ACHN (cell line): Measurements from ENCODE around the gene EYS.
"Not testable (repeated sequence)": the region's sequence is repeated elsewhere in the genome, so short reads cannot be mapped to it uniquely, and the experiment has no call there.

Experiments used
- DNase-seq: peaks from one replicate; pipeline ENCODE4 v3.0.0-alpha.2; 2015
- in situ Hi-C: cut with HindIII; loops from 2 replicates; pipeline ENCODE4 v1.10.0; 2017; ENCODE audit warnings: low sequenced_read_pairs, low pct_ligation_motif_present, low pct_unique_long_range_greater_than_20kb

Gene EYS

GRCh38 chr6:63998991-63999390 lies 1708.0 kb downstream of the EYS start:
- in situ Hi-C loops: no loop called here
- DNase-seq: no peak

DNA sequence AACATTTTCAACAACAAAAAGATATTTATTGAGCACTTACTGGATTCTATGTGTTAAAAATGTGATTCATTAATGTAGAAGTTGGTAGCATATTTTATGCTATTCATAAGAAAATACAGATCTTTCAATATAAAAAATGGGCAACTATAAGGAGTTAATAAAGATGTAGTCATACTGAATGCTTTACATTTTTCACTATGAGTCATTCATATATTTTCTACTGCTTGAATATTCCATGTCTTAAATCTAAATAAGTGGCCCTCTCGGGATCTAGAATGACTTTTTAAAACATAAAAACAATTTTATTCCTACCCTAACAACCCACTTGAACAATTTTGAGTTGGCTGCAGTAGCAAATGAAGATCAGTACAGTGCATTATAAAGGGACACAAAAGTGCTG lies 1709.3 kb downstream of the EYS start:
- in situ Hi-C loops: no loop called here
- DNase-seq: no peak

DNA sequence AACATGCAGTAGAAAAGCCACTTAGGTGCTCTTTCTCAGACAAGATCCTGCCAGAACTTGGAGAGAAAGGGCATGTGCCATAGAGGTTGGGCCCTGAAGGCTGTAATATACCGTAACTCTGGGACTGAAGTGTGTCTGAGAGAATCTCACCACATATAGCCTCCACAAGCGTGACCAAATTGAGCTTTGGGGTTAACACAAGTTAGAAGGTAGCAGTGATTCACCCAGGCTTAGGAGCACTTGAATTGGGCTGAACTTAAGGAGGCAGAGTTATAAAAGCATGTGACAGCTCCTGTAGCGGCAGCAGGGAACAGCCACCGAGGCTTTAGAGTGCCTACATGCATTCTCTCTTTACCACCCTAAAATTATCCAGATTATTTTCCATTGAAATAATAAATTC lies 1709.8 kb downstream of the EYS start:
- no peak for DNase-seq
- in situ Hi-C loops: no loop called here

DNA sequence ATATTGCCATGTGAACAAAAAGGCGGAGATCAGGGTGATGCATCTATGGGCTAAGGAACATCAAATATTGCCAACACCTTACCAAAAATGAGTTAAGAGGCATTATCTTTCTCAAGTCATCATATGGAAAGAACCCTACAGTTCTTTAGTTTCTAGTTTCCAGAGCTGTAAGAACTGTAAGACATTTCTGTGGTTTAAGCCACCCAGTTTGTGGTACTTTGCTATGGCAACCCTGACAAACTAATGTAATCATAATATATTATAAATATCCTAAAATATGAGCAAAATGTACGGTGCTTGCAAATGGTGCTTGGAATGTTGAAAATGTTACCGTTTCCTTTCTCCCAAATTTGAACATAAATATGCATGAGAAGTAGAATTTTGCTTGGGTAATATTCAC lies 1721.8 kb downstream of the EYS start:
- in situ Hi-C loops: no loop called here

DNA sequence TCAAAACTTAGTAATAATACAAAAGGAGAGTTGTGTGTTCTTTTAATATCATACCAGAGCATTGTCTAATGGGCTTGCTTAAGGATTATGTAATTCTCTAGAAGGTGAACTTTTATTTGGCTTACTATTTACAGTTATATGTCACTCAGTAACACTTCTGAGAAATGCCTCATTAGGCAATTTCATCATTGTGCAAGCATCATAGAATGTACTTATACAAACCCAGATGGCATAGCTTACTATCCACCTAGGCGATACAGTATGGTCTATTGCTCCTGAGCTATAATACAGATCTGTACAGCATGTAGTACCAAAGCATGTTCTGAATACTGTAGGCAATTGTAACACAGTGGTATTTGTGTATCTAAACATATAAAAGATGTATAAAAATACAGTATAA lies 1731.3 kb downstream of the EYS start:
- in situ Hi-C loops: no loop called here
- no peak for DNase-seq

More for the DNA sequence above, 1721.8 kb downstream of the EYS start:
- no peak for DNase-seq

GRCh38 chr6:63968650-63969049 lies 1738.4 kb downstream of the EYS start:
- no peak for DNase-seq
- in situ Hi-C loops: no loop called here

- in situ Hi-C loops: no loop called here
- no peak for DNase-seq
Measured at GRCh38 chr6:63964366-63964765, 1742.7 kb downstream of the EYS start.

DNA sequence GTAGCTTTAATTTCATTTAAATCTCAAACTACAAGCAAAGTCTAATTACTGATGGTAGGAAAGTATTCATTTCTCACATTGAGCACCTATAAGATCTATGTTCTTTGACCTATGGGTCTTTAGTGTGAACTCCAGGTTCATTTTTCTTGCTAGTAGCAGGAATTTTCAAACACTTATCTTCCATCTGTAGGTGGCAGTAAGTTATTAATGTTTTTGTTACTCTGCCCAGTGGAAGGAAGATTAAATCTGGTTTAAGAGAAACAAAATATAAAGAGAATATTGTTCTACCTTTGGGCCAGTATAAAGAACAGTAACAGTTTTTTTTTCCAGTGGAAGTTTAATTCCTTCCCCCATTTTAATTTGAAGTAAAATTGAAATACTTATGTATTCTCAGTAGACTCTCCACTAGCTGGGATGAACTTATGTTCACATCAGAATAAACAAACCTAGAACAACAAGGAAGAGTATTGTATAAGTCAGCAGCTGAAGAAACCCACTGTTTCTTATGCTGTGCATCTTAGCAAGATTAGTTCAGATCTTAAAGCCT lies 1743.2 kb downstream of the EYS start:
- DNase-seq: no peak
- in situ Hi-C loops: no loop called here

DNA sequence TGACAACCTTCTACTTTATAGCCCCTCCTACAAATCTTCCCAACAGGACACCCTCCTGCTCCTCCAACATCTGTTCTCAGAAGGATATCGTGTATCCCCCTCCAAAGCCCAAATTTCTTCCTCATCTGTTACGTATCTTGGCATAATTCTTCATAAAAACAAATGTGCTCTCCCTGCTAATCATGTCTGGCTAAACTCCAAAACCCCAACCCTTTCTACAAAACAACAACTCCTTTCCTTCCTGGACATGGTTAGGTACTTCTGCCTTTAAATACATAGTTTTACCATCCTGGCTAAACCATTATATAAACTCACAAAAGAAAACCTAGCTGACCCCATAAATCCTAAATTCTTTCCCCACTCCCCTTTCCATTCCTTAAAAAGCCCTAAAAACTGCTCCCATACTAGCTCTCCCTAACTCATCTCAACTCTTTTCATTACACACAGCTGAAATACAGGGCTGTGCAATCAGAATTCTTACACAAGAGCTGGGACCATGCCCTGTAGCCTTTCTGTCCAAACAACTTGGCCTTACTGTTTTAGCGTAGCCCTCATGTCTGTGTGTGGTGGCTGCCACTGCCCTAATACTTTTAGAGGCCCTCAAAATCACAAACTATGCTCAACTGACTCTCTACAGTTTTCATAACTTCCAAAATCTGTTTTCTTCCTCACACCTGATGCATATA lies 1753.5 kb downstream of the EYS start:
- in situ Hi-C loops, DNase-seq: not testable (repeated sequence)

DNA sequence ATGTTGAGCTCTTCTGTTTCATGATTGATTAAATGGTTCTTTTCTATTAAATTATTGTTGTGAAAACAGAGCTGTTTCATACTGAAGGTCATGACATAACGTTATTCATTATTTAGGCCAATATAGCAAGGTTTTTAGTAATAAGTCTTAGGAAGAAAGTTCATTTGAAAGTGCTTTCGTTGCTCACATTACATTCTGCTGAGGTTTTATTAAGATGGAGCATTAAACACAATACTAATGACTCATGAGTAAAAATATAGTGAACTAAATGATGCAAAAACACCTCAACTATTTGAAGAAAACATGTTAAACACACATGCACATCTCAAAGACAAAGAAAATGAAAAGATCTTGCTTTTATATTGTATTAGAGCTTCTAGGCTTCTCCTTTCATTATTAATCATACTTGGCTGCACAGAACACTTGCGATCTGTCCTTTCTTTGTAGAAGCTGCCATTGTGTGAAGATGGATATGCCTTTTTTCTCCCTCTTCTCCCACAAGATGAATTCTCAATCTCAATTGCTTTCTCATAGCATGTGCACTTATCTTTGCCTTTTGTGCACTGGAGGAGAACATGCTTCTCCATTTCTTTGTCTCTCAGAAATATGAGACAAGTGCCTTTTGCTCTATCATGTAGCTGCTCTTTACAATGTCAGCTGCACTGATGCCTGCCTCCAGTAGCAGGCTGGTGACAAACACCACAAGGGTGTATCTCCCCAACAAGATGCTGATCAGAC lies 1759.1 kb downstream of the EYS start:
- DNase-seq: no peak
- in situ Hi-C loops: no loop called here

- in situ Hi-C loops: no loop called here
- DNase-seq: no peak
Measured at GRCh38 chr6:63945987-63946386, 1761.0 kb downstream of the EYS start.

- in situ Hi-C loops: no loop called here
- no peak for DNase-seq
Measured at GRCh38 chr6:63943826-63944225, 1763.2 kb downstream of the EYS start.

DNA sequence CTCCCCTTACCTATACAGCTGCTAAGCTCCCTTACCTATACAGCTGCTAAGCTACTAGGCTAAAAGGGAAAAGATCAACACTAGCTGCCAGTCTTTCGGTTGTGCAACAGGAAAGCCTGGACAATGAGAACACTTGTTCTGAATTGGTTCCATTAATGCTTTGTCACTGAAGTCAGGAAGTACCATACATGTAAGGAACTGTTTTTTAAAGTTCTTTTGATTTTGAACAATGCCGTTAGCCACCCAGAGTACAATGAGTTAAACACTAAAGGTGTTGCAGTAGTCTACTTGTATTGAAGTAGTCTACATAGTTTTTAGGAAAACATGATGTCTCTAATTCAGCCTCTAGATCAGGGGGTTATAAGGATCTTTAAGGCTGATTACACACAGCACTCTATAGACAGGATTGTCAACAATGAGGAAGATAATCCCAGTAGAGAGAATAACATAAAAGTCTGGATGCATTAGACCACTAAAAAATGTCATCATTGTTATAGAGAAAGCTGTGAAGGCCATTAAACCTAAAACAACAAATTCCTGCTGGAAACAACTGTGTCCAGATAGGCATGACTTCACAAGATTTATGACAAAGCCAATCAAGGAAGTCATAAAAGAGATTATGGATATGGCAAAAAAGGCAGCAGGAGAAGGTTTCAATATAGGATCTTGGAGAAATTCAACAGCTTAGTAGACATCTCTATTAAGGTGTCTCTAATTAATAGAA lies 1765.1 kb downstream of the EYS start:
- DNase-seq: no peak
- in situ Hi-C loops: no loop called here

DNA sequence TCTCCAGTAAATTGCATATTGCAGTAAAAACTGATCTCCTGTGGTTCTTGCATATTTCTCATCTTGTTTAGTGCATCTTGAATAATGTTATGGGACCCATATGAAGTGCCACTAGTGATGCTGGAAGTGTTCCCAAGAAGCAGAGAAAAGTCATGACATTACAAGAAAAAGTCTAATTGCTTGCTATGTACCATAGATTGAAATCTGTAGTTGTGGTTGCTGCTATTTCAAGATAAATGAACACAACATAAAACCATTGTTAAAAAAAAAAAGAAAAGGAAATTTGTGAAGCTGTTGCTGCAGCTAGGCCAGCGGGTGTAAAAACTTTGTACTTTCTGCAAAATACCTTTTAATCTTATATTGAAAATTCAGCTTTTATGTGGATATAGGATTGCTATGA lies 1767.0 kb downstream of the EYS start:
- in situ Hi-C loops: no loop called here

DNA sequence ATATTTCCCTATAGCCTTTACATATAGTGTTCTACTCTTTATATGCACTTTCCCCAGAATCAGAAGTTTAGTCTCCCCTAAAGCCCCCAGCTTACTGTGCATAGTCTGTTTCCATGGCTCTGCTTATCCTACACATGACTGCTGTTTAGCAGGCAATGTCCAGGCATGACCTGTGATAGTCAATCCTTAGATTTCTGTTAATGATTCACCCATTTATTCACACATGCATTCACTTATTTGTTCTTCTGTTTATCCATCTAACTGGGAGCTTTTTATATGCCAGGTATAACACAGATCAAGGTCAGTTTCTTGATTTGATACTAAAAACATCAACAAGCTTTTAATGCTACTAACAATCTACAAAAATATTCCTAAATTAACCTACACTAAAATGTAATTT lies 1770.6 kb downstream of the EYS start:
- no peak for DNase-seq
- in situ Hi-C loops: no loop called here

More for the DNA sequence above, 1767.0 kb downstream of the EYS start:
- no peak for DNase-seq

DNA sequence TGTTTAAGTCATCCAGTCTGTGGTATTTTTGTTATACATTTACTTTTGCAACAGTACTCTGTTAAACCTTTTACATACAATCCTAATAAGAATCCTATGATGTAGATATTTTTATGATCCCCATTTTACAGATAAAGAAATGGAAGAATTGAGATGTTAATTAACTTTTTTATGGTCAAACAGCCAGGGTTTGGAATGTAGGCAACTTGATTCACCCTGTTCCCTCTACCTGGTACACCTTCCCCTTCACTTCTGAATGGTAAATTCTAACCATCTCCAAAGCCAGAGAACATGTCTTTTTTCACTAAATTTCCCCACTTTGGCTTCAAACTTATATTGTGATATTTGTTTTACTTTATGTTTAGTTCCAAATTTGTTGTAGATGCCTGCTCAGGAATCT lies 1771.3 kb downstream of the EYS start:
- in situ Hi-C loops: no loop called here
- no peak for DNase-seq

- in situ Hi-C loops, DNase-seq: not testable (repeated sequence)
Measured at GRCh38 chr6:63933948-63934347, 1773.1 kb downstream of the EYS start.

- in situ Hi-C loops: no loop called here
- DNase-seq: no peak
Measured at GRCh38 chr6:63930848-63931247, 1776.2 kb downstream of the EYS start.

DNA sequence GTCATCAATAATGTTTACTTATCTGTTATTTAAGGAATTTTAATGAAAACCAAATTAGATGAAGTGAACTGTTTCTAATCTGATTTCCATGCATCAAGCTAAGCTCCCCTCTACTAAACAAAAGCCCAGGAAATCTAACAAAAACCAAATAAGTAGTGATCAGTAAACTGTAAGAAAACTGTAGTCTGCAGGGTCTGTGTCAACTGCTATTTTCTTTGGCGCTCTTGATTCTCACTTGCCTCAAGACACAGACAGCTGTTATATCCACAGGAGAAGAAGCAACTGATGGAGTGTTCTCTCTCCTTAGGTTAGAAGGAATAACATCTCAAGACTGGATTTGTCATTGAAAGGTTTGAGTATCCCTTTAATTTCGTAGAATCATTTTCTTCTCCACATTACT lies 1777.9 kb downstream of the EYS start:
- in situ Hi-C loops: no loop called here

More for the DNA sequence above, 1777.9 kb downstream of the EYS start:
- no peak for DNase-seq
